Fibroblast of gingiva (primary cell): ENCODE measurements around the gene CRYZL1.
A peak's percentile ranks its signal among the peaks of the same experiment; 100 is the strongest.

Experiments used
- DNase-seq: peaks from one replicate; pipeline ENCODE4 v3.0.0-alpha.2; 2011; ENCODE audit warnings: low read depth

Gene CRYZL1

DNA sequence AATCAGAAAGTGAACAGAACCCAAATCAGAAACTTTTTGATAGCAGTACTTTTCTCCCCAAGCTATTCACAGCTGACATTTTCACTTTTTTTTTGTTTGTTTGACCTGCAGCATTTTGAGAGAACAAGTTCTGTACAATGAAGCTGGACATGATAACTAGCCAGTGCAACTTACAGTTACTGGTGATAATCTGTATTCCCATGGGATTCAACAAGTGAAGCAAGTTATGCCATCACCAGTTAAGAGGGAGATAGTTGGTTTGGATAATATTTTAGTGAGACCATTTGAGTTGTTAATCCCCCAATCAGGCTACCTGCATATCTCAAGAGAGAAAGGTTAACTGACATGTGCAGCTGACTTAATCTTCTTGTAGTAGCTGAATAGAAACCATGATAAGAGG lies 80.6 kb downstream of the CRYZL1 start:
- DNase-seq = no peak

DNA sequence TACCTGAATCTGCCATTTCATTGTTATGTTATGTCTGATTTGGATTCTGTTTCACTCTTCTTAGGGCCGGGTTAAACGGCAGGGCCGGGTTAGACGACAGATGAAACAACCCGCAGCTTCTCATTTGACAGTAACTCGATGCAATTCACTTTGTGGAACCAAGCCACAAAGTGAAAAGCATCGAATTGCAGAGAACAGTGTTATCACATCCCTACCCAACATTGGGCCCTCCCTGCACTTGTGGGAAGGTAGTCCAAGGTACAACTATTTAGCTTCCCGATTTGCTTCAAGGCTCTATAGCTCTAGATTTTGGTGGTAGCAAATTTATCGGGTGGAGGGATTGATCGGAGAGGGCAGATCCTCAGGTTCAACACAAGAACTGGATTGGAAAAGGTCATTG lies 81.7 kb downstream of the CRYZL1 start:
- DNase-seq = no peak

DNA sequence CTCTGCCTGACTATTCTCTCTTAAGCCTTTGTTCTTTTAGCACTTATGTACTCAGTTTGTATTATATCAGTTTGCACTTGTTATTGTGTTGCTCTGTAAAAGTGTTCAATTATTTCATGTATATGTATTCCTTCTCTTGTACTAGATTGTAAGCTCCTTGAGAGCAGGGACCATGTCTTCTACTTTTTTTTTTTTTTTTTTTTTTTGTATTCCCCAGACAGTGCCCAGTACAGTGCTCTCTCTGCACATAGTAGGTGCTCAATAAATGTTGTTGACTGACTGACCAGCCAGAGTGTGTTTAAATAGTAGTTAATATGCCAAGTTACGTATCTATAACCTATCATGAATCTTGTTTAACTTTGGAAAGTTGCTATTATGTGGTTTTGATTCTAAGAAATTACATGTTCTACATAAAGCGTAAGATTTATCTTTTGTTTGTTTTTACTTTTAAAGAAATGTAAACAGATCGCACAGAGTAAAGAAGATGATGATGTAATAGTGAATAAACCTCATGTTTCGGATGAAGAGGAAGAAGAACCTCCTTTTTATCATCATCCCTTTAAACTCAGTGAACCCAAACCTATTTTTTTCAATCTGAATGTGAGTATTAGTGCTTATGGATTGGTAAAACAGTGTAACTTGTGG lies 82.6 kb downstream of the CRYZL1 start:
- DNase-seq = no peak

DNA sequence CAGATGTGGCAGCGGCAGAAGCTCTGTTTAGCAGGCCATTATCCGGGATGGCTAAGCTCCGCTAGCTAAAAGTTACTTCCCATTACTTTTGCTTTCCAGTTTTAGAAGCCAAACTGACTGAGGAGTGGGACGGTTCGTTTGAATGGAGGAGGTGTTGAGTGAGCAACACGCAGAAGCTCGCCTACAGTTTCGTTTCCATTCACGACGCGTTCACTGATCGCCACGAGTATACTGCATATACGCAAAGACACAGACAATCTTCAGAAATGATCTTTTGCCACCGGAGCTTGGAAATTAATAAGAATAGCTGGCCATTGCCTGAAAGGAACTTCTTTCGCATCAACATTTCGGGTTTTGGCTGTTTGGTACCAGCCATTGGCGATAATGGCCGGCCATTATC lies 84.1 kb downstream of the CRYZL1 start:
- no peak for DNase-seq

DNA sequence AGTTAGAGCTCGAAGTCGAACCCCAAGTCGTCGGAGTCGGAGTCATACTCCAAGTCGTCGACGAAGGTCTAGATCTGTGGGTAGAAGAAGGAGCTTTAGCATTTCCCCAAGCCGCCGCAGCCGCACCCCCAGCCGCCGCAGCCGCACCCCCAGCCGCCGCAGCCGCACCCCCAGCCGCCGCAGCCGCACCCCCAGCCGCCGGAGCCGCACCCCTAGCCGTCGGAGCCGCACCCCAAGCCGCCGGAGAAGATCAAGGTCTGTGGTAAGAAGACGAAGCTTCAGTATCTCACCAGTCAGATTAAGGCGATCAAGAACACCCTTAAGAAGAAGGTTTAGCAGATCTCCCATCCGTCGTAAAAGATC lies 86.6 kb downstream of the CRYZL1 start:
- no peak for DNase-seq

DNA sequence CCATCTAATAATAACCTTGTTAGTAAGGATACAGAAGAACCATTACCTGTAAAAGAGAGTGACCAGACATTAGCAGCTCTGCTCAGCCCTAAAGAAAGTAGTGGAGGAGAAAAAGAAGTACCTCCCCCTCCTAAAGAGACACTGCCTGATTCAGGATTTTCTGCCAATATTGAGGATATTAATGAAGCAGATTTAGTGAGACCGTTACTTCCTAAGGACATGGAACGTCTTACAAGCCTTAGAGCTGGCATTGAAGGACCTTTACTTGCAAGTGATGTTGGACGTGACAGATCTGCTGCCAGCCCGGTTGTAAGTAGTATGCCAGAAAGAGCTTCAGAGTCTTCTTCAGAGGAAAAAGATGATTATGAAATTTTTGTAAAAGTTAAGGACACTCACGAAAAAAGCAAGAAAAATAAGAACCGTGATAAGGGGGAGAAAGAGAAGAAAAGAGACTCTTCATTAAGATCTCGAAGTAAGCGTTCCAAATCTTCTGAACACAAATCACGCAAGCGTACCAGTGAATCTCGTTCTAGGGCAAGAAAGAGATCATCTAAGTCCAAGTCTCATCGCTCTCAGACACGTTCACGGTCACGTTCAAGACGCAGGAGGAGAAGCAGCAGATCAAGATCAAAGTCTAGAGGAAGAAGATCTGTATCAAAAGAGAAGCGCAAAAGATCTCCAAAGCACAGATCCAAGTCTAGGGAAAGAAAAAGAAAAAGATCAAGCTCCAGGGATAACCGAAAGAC lies 87.1 kb downstream of the CRYZL1 start:
- no peak for DNase-seq

DNA sequence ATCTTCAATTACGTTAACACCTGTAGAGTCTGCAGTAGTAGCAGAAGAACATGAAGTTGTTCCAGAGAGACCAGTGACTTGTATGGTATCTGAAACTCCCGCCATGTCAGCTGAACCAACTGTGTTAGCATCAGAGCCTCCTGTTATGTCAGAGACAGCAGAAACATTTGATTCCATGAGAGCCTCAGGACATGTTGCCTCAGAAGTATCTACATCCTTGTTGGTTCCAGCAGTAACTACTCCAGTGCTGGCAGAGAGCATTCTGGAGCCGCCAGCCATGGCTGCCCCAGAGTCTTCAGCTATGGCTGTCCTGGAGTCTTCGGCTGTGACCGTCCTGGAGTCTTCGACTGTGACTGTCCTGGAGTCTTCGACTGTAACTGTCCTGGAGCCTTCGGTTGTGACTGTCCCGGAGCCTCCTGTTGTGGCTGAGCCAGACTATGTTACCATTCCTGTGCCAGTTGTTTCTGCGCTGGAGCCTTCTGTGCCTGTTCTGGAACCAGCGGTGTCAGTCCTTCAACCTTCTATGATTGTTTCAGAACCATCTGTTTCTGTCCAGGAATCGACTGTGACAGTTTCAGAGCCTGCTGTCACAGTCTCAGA lies 88.4 kb downstream of the CRYZL1 start:
- no peak for DNase-seq

DNA sequence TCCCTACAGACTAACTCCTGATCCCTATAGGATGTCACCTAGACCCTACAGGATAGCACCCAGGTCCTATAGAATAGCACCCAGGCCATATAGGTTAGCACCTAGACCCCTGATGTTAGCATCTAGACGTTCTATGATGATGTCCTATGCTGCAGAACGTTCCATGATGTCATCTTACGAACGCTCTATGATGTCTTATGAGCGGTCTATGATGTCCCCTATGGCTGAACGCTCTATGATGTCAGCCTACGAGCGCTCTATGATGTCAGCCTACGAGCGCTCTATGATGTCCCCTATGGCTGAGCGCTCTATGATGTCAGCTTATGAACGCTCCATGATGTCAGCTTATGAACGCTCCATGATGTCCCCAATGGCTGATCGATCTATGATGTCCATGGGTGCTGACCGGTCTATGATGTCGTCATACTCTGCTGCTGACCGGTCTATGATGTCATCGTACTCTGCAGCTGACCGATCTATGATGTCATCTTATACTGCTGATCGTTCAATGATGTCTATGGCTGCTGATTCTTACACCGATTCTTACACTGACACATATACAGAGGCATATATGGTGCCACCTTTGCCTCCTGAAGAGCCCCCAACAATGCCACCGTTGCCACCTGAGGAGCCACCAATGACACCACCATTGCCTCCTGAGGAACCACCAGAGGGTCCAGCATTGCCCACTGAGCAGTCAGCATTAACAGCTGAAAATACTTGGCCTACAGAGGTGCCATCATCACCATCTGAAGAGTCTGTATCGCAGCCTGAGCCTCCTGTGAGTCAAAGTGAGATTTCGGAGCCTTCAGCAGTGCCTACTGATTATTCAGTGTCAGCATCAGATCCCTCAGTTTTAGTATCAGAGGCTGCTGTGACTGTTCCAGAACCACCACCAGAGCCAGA lies 89.2 kb downstream of the CRYZL1 start:
- DNase-seq = no peak

DNA sequence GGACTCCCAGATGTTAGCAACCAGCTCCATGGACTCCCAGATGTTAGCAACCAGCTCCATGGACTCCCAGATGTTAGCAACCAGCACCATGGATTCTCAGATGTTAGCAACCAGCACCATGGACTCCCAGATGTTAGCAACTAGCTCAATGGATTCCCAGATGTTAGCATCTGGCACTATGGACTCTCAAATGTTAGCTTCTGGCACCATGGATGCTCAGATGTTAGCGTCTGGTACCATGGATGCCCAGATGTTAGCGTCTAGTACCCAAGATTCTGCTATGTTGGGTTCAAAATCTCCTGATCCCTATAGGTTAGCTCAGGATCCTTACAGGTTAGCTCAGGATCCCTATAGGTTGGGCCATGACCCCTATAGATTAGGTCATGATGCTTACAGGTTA lies 89.9 kb downstream of the CRYZL1 start:
- DNase-seq = no peak

DNA sequence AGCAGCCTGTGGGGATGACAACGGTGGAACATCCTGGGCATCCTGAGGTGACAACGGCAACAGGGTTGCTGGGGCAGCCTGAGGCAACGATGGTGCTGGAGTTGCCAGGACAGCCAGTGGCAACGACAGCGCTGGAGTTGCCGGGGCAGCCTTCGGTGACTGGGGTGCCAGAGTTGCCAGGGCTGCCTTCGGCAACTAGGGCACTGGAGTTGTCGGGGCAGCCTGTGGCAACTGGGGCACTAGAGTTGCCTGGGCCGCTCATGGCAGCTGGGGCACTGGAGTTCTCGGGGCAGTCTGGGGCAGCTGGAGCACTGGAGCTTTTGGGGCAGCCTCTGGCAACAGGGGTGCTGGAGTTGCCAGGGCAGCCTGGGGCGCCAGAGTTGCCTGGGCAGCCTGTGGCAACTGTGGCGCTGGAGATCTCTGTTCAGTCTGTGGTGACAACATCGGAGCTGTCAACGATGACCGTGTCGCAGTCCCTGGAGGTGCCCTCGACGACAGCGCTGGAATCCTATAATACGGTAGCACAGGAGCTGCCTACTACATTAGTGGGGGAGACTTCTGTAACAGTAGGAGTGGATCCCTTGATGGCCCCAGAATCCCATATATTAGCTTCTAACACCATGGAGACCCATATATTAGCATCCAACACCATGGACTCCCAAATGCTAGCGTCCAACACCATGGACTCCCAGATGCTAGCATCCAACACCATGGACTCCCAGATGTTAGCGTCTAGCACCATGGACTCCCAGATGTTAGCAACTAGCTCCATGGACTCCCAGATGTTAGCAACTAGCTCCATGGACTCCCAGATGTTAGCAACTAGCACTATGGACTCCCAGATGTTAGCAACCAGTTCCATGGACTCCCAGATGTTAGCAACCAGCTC lies 90.5 kb downstream of the CRYZL1 start:
- DNase-seq = no peak

DNA sequence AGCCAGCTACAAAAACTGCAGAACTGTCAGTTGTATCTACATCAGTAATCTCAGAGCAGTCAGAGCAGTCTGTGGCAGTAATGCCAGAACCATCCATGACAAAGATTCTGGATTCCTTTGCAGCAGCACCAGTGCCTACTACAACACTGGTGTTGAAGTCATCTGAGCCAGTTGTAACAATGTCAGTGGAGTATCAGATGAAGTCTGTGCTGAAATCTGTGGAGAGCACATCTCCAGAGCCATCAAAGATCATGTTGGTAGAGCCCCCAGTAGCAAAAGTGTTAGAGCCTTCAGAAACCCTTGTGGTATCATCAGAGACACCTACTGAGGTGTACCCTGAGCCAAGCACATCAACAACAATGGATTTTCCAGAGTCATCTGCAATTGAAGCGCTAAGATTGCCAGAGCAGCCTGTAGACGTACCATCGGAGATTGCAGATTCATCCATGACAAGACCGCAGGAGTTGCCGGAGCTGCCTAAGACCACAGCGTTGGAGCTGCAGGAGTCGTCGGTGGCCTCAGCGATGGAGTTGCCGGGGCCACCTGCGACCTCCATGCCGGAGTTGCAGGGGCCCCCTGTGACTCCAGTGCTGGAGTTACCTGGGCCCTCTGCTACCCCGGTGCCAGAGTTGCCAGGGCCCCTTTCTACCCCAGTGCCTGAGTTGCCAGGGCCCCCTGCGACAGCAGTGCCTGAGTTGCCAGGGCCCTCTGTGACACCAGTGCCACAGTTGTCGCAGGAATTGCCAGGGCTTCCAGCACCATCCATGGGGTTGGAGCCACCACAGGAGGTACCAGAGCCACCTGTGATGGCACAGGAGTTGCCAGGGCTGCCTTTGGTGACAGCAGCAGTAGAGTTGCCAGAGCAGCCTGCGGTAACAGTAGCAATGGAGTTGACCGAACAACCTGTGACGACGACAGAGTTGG lies 91.4 kb downstream of the CRYZL1 start:
- DNase-seq = no peak

DNA sequence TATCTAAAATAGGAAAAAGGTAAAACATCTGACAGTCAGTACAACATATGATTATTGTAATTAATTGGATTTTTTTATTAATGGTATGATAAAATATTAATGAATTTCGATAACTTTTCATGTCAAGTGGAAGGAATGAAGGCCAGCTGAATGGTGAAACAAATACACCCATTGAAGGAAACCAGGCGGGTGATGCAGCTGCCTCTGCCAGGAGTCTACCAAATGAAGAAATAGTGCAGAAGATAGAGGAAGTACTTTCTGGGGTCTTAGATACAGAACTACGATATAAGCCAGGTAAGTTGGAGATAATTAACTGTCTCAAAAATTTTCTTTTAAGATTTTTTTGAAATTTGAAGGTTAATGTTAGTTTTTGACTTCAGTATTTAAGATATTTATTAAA lies 95.5 kb downstream of the CRYZL1 start:
- DNase-seq = no peak

DNA sequence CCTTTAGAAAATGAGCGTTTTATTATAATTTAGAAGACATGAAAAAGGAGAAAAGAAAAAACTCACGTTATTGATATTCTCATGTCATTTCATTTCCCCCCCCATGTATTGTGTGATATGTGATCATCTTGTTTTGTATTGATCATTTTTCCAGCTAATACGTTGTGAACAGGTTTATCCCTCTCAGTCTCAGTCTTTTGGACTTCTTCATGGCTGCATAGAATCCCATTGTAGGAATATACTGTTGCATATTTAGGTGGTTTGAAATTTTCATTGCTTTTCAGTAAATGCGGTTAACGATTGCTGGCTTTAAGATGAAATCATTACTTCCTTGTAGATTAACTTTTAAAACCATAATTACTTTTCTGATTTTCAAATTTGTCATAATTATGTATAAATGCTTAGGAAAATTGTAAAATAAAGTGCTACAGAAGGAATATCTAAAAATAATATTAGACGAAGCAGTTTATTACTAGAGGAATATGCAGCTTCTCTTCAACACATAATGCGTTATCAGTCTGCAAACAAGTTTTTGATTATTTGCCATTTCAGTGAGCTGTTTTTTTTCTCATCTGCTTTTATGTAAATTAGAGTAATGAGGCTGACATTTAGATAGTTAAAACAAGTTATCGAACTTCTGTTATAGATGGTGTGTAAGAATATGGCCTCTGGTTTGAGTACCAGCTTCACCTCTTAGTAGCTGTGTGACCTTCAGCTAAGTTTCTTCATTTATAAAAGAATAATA lies 96.9 kb downstream of the CRYZL1 start:
- no peak for DNase-seq

DNA sequence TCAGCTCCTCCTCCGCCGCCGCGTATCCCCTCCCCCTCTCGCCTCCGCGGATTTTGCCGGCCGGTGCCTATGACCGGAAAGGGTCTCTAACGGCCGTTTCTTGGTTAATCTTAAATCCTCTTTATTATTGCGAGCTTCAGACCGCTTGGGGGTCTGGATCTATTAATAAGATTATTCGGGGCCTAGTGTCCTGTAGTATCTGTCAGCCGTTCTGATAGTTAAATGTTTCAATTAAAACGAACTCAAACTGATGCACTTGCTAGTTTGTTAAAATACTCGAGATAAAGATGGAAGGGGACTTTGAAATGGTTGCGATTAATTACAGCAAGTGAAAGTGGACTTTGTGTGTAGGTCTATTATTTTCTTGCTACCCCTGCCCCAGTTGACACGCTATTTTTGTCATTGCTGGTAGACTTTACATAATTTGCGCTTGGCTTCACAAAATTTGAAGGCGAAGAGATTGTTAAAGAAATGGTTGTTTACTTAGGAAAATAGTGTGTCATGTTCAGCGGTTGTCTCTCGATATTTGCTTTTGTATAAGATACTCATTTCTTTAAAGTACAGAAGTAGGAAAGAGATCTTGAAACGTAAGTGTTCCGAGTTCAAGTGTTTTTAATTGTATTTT lies 97.9 kb downstream of the CRYZL1 start:
- no peak for DNase-seq

DNA sequence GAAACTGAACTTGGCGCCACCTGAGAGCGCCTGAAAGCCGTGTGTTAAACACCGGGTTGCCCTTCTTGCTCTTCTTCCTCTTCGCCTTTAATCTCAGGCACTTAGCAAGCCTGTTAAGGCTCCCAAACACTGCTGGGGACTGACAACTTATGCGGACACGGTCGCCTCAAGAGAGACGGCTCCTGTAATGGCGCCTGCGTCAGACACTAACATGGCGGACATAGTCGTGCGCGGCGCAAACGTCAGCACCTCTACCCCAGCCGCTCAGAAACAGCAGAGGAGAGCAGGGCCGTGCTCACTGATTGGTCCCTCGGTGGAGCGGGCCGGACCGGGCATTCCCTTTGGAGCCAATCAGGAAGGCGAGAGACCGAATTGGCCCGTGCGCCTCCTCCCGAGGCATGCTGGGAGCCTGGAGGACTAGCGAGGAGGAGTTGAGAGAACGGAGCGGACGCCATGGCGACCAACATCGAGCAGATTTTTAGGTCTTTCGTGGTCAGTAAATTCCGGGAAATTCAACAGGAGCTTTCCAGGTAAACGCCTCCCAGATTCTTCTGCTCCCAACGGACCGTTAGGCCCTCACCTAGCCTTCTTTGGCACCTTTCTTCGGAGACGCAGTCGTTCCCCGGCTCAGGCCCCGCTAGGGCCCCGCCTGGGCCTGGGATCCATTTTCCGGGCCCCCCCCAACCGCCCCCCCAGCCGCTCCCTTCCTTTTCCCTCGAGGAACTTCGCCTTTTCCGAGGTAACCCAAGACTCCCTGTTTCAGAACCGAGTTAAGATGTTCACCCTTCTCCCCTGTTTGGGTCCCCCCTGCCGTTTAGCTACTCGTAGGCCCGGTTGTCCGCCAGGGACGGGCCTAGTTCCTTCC lies 98.7 kb downstream of the CRYZL1 start, which contains the start of gene SON:
Gene SON (plus strand): TSS at position 399 of the 865 bp plus-strand sequence. CDS start 55 bp downstream, at position 454.
- peak; percentile 99 for DNase-seq

DNA sequence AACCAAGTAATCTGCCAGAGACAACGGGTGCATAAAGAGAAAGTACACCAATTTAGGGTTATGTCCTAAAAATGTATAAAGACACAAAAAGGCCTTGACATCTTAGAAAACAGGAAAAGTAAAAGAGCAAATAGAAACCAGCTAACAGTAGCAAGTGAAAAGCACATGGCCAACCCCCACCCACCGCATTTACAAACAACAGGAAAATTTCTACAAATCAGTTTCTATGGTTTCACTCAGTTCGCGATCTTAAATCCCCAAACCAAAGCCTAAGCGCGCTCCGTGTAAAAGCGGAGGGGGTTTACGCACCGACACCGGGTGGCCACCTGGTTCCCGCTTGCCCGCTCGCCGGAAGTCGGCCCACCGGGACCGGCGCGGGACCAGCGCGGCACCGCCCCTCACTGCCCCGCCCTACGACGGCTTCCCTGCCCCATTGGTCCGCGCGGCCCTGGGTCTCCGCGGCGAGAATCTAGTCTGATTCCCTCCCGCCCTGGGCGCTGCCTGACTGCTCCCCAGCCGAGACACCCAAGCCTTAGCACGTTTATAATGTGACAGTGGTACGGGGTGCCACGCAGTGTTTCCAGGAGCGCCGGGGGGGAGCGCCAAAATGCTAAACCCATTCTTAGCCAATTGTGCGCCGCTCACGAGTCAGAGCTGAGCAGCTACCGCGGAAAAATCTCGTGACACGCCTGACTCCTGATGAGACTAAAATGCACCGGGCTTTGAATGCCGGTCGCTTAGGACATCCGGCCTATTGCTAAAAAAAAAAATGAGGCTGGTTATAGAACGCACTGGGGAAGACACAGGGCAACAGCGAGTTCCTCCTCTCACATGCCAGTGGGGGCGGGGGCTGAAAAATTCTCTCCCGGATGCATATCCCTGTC lies 99.5 kb downstream of the CRYZL1 start, which contains the start of gene GART:
Gene GART (minus strand): TSS at position 362 of the 884 bp plus-strand sequence. CDS start 2,802 bp downstream, outside the sequence.
- peak; percentile 79 for DNase-seq
